Measurements from ENCODE around the gene SHH. TPM values are rescaled to one million over a fixed set of nuclear protein-coding genes. Genes with fewer than 3 reads are reported as not detected.

Gene SHH
- total and polyA plus RNA-seq, 12 donors, result not detected

DNA sequence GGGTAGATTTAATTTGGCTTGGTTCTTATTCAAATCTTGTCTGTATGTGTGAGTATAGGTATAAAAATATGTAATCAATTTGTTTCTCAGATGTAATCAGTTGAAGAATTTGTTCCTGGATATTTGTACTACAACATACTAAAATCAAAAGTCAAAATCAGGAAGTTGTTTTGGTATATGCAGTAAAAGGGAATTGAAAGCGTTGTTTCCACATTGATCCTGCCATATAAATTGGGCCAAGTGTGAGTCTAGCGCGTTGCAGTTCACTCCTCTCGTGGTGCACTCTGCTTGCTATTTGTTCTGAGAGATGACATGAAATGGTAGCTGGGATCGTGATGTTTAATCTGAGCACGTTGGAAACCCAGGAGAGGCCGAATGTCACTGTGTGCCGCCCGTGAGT lies 55.9 kb downstream of the SHH start:
- intact Hi-C loops (cut with DNase I), result no loop called here
- 92 to 95% methylated on average over 9 of the region's 9 CpGs for WGBS, 2 donors
- DNase-seq (no peak), ATAC-seq (no peak)
- Histone ChIP-seq H3K36me3 (peaks cover 0 to 21% (median 0%) of the 10 kb centered on the region in 9 donors), H3K27me3 (no peaks in the 10 kb centered on the region), H3K4me3 (no peak overlapping the region), H3K9me3 (peaks cover 0 to 3% (median 0%) of the 10 kb centered on the region in 11 donors), H3K27ac (peak overlapping the region in 1 of 10 donors; percentile 39), H3K4me1 (peaks cover 0 to 62% (median 48%) of the 10 kb centered on the region in 9 donors)
- TF ChIP-seq, protein P1, sequence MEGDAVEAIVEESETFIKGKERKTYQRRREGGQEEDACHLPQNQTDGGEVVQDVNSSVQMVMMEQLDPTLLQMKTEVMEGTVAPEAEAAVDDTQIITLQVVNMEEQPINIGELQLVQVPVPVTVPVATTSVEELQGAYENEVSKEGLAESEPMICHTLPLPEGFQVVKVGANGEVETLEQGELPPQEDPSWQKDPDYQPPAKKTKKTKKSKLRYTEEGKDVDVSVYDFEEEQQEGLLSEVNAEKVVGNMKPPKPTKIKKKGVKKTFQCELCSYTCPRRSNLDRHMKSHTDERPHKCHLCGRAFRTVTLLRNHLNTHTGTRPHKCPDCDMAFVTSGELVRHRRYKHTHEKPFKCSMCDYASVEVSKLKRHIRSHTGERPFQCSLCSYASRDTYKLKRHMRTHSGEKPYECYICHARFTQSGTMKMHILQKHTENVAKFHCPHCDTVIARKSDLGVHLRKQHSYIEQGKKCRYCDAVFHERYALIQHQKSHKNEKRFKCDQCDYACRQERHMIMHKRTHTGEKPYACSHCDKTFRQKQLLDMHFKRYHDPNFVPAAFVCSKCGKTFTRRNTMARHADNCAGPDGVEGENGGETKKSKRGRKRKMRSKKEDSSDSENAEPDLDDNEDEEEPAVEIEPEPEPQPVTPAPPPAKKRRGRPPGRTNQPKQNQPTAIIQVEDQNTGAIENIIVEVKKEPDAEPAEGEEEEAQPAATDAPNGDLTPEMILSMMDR (IDR thresholded peaks at IDR 0.05), result no peak

DNA sequence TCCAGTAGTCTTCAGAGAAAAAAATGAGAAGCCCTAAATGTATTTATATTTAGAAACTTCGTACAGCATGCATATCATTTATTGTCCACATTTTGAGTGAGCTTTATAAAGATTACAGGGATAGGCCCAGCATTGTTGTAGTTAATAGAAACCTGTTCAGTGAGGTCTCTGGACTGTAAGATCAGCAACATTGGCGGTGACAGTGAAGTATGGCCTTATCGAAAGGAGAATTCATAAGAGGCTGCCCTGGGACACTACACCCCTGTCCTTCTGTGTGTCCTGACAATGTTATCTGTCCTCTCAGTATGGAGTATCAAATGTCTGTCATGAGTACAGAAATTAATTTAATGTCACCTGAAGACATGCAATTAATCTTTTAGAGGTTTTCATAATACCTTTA lies 57.2 kb downstream of the SHH start:
- H3K36me3 ChIP-seq, result peaks cover 0 to 17% (median 0%) of the 10 kb centered on the region in 9 donors
- H3K9me3 ChIP-seq, result peaks cover 0 to 3% (median 0%) of the 10 kb centered on the region in 11 donors
- ATAC-seq (peak in 3 of 8 donors; percentile 39 to 45 (median 43)), DNase-seq (no peak)
- TF ChIP-seq, protein P1 (IDR thresholded peaks at IDR 0.05), result no peak
- WGBS, 2 donors, result 49 to 55% methylated on average over 3 of the region's 3 CpGs
- intact Hi-C loops (cut with DNase I), result no loop called here
- H3K27ac ChIP-seq, result no peak overlapping the region
- H3K4me3 ChIP-seq, result no peak overlapping the region
- H3K27me3 ChIP-seq, result no peaks in the 10 kb centered on the region
- peaks cover 0 to 64% (median 50%) of the 10 kb centered on the region in 9 donors for H3K4me1 ChIP-seq

DNA sequence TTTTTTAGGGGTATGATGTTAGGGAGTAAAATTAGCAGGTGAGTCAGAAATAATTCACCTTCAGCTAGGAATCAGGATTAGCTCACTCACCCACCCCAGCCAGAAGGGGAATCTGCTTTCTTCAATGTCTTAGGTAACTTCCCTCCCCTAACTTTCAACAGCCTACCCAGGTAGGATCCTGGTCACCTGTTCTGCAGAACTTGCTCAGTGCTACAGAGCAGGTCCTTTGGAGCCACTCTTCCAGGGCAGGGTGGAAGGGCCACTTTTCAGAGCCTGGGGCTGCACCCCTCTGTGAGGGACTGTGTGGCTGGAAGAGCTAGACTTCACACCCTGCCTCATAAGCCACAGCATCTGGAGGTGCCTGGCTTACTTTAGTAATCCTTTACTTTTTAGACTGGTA lies 58.1 kb downstream of the SHH start:
- TF ChIP-seq, protein P1 (IDR thresholded peaks at IDR 0.05), result no peak
- H3K4me3 ChIP-seq, result no peak overlapping the region
- no peaks in the 10 kb centered on the region for H3K27me3 ChIP-seq
- peaks cover 0 to 3% (median 0%) of the 10 kb centered on the region in 11 donors for H3K9me3 ChIP-seq
- peaks cover 0 to 66% (median 51%) of the 10 kb centered on the region in 9 donors for H3K4me1 ChIP-seq
- intact Hi-C loops (cut with DNase I), result no loop called here
- ATAC-seq, result peak in 3 of 8 donors; percentile 23 to 59 (median 25)
- H3K36me3 ChIP-seq, result peaks cover 0 to 17% (median 0%) of the 10 kb centered on the region in 9 donors
- DNase-seq, result no peak
- no peak overlapping the region for H3K27ac ChIP-seq

DNA sequence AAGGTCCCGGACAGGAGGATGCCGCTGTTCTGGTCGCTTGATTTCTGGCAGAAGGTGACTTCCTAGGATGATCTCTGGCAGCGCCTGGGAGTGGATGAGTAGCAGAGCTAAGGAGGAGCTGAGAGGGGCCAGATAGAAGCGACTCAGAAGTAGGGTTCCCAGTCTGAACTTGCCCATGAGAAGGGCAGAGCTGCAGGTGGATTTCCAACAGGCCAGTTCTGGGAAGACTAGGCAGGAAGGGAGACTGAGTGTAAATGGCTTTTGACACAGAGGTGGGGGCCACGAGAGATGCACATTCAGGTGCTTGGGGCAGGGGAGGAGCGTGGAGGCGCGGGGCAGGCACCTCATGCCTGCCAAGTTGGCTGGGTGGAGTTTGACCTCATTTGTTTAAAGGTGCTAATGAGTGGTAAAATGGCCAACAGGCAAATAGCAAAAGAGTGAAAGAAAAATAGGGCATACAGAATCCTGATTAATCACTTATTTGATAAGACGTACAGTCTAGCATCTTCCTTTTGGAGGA lies 58.8 kb downstream of the SHH start:
- H3K4me3 ChIP-seq, result no peak overlapping the region
- TF ChIP-seq, protein P1 (IDR thresholded peaks at IDR 0.05), result no peak
- H3K27me3 ChIP-seq, result no peaks in the 10 kb centered on the region
- intact Hi-C loops (cut with DNase I), result no loop called here
- peak overlapping the region in 1 of 10 donors; percentile 24 for H3K27ac ChIP-seq
- H3K4me1 ChIP-seq, result peaks cover 0 to 73% (median 55%) of the 10 kb centered on the region in 9 donors
- H3K9me3 ChIP-seq, result peaks cover 0 to 3% (median 0%) of the 10 kb centered on the region in 11 donors
- 80 to 85% methylated on average over 10 of the region's 10 CpGs for WGBS, 2 donors
- ATAC-seq, result peak in 3 of 8 donors; percentile 10 to 29 (median 28)
- no peak for DNase-seq
- peaks cover 0 to 14% (median 0%) of the 10 kb centered on the region in 9 donors for H3K36me3 ChIP-seq
